ENCODE results near the gene GPR18.

Gene GPR18

DNA sequence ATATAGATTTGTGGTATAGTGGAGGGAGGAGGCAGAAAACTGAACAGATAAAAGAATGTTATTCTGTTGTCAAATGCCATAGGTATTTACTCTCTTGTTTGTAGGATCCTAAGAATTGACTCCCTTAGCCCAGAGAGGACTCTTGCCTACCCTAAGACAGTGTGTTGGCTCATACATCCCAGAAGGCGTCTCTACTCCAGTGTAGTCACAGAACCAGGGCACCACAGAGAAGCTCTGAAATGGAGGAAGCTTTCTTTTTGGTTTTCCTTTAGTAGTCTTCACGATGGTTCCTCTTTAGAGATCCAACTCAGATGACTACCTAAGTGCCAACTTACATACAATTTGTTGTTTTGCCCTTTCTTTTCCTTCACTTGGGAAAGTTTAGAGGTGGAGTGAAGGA, 35.0 kb upstream of the GPR18 start:
- Histone ChIP-seq H3K27me3 (ENCODE audit: low read length) (no peaks in the 10 kb centered on the region), H3K9ac (ENCODE audit: low read length) (no peak overlapping the region), H3K79me2 (ENCODE audit: insufficient read depth, low read length) (no peaks in the 10 kb centered on the region), H3K36me3 (ENCODE audit: low read length) (no peaks in the 10 kb centered on the region), H3K4me2 (ENCODE audit: low read depth, low read length, poor library complexity, severe bottlenecking) (no peak overlapping the region), H3K27ac (ENCODE audit: low read depth, low read length) (no peak overlapping the region), H2AFZ (ENCODE audit: low read depth, low read length, severe bottlenecking) (no peak overlapping the region), H3K9me2 (replicated peaks; ENCODE audit: insufficient read depth, low read length) (no peaks in the 10 kb centered on the region), H3K4me3 (ENCODE audit: insufficient read depth, low read length, poor library complexity, severe bottlenecking) (no peak overlapping the region), H3K9me3 (ENCODE audit: insufficient read depth, low read length) (no peaks in the 10 kb centered on the region), H4K20me1 (ENCODE audit: low read depth, low read length) (peaks cover 3% of the 10 kb centered on the region), H3F3A (ENCODE audit: insufficient read depth) (no peaks in the 10 kb centered on the region)
- TF ChIP-seq CTCF (IDR thresholded peaks at IDR 0.05; ENCODE audit: insufficient read depth, low read length, poor library complexity, severe bottlenecking) = no peak
- TF ChIP-seq EZH2phosphoT487 (conservative IDR thresholded peaks at IDR 0.05; ENCODE audit: low read length) = no peak

- Histone ChIP-seq H3K79me2 (ENCODE audit: insufficient read depth, low read length) (no peaks in the 10 kb centered on the region), H3K36me3 (ENCODE audit: low read length) (no peaks in the 10 kb centered on the region)
Observed at GRCh38 chr13:99290894-99291293, 32.7 kb upstream of the GPR18 start.

DNA sequence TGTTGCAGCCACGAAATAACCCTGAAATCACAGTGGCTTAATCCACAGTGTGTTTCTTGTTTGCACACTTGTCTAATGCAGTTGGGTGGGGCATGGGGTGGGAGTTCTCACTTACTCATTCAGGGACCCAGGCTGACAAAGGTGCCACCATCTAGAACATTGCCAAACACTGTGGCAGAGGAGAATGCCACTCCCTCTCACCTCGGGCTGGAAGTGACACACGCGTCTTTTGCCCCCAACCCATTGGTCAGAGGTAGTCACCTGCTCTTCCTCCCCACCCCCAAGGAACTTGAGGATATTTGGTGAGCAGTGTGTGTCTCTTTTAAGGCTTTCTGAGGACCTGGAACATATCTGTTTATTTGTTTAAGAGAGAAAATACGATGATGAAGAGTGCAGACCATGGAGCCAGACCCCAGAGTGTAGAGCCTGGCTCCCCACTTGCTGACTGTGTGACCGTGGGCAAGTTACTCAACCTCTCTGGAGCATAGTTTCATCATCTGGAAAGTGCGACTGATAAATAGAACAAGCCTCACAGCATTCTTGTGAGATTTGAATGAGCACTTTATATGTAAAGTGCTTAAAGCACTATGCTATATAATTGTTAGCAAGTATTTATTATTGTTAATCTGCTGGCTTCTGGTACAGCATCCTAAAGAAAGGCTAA, 31.6 kb upstream of the GPR18 start:
- H3K27me3 ChIP-seq (ENCODE audit: low read length) = no peaks in the 10 kb centered on the region
- H3K4me2 ChIP-seq (ENCODE audit: low read depth, low read length, poor library complexity, severe bottlenecking) = no peak overlapping the region
- H3K79me2 ChIP-seq (ENCODE audit: insufficient read depth, low read length) = no peaks in the 10 kb centered on the region
- 0 out of 2 replicates have a peak, but pooled peaks cover 3% of the 10 kb centered on the region for H4K20me1 ChIP-seq (ENCODE audit: low read depth, low read length)
- no peak overlapping the region for H3K27ac ChIP-seq (ENCODE audit: low read depth, low read length)
- no peak overlapping the region for H3K4me3 ChIP-seq (ENCODE audit: insufficient read depth, low read length, poor library complexity, severe bottlenecking)
- H3K9me3 ChIP-seq (ENCODE audit: insufficient read depth, low read length) = no peaks in the 10 kb centered on the region
- H3K36me3 ChIP-seq (ENCODE audit: low read length) = no peaks in the 10 kb centered on the region
- H3K9me2 ChIP-seq (replicated peaks; ENCODE audit: insufficient read depth, low read length) = no peaks in the 10 kb centered on the region
- H2AFZ ChIP-seq (ENCODE audit: low read depth, low read length, severe bottlenecking) = no peak overlapping the region
- no peak overlapping the region for H3K9ac ChIP-seq (ENCODE audit: low read length)
- TF ChIP-seq CTCF (IDR thresholded peaks at IDR 0.05; ENCODE audit: insufficient read depth, low read length, poor library complexity, severe bottlenecking) = no peak
- no peak for TF ChIP-seq EZH2phosphoT487 (conservative IDR thresholded peaks at IDR 0.05; ENCODE audit: low read length)
- no peaks in the 10 kb centered on the region for H3F3A ChIP-seq (ENCODE audit: insufficient read depth)

More at GRCh38 chr13:99290894-99291293, 32.7 kb upstream of the GPR18 start:
- Histone ChIP-seq H3K27ac (ENCODE audit: low read depth, low read length) (no peak overlapping the region), H3K9ac (ENCODE audit: low read length) (no peak overlapping the region), H4K20me1 (ENCODE audit: low read depth, low read length) (peaks cover 3% of the 10 kb centered on the region; the same call in 1 of the 2 replicates), H2AFZ (ENCODE audit: low read depth, low read length, severe bottlenecking) (no peak overlapping the region), H3K9me3 (ENCODE audit: insufficient read depth, low read length) (no peaks in the 10 kb centered on the region), H3K9me2 (replicated peaks; ENCODE audit: insufficient read depth, low read length) (no peaks in the 10 kb centered on the region), H3K27me3 (ENCODE audit: low read length) (no peaks in the 10 kb centered on the region), H3K4me2 (ENCODE audit: low read depth, low read length, poor library complexity, severe bottlenecking) (no peak overlapping the region), H3F3A (ENCODE audit: insufficient read depth) (no peaks in the 10 kb centered on the region), H3K4me3 (ENCODE audit: insufficient read depth, low read length, poor library complexity, severe bottlenecking) (no peak overlapping the region)
- TF ChIP-seq EZH2phosphoT487 (conservative IDR thresholded peaks at IDR 0.05; ENCODE audit: low read length) = no peak
- TF ChIP-seq CTCF (IDR thresholded peaks at IDR 0.05; ENCODE audit: insufficient read depth, low read length, poor library complexity, severe bottlenecking) = no peak
